Measurements from ENCODE around the gene C11orf68. TPM values are rescaled to one million over a fixed set of nuclear protein-coding genes. Genes with fewer than 3 reads are reported as not detected.

The C11orf68 gene
- total and polyA plus RNA-seq, 9 of the 15 experiments (the other 6 are each of a cell fraction or from before 2014, with no cell fraction given) = 3.6 to 35.9 (median 12.8) TPM

DNA sequence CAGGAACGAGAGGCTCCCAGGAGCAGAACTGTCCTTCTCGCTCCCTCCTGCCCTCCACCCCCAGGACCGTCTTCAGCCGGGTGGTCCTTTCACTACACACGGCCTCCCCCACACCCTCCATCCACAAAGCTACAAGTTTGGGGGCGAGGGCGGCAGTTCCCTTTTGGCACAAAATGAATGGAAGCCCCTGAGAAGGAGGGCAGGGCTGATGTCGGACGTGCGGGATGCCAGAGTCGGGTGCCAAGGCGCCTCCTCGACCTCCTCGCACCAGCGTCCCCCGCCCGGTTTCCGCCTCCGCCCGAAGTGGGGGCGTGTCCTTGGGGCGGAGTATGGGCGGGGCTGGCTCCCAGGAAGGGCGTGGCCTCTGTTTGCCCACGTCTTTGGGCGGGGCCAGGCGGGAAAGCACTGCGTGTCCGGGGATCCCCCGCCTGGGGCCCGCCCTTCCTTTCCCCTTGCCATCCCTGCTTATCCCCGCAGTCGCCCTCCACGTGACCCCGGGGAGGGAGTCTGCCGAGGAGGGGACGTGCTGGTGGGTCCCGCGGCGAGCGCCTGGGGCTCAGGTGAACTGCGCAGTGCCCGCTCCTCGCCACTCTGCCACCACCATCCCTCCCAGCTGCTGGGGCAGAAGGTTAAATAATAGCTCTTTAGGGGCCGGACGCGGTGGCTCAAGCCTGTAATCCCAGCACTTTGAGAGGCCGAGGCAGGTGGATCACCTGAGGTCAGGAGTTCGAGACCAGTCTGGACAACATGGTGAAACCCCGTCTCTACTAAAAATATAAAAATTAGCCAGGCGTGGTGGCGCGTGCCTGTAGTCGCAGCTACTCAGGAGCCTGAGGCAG, 45.3 kb downstream of the C11orf68 start (continued):
- TF ChIP-seq, protein P1, sequence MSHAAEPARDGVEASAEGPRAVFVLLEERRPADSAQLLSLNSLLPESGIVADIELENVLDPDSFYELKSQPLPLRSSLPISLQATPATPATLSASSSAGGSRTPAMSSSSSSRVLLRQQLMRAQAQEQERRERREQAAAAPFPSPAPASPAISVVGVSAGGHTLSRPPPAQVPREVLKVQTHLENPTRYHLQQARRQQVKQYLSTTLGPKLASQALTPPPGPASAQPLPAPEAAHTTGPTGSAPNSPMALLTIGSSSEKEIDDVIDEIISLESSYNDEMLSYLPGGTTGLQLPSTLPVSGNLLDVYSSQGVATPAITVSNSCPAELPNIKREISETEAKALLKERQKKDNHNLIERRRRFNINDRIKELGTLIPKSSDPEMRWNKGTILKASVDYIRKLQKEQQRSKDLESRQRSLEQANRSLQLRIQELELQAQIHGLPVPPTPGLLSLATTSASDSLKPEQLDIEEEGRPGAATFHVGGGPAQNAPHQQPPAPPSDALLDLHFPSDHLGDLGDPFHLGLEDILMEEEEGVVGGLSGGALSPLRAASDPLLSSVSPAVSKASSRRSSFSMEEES (CRISPR knock-in tag; IDR thresholded peaks at IDR 0.05) = peak; percentile 71
- no peak for TF ChIP-seq HNRNPUL1 (IDR thresholded peaks at IDR 0.05; ENCODE audit: low read length)
- TF ChIP-seq NFIC (IDR thresholded peaks at IDR 0.05) = no peak; the same call in 1 of the 2 replicates
- no peak for TF ChIP-seq PHF21A (IDR thresholded peaks at IDR 0.05; ENCODE audit: borderline replicate concordance, low read depth)
- no peak for TF ChIP-seq ZNF668 (CRISPR knock-in tag; IDR thresholded peaks at IDR 0.05)
- TF ChIP-seq ZNF282 (CRISPR knock-in tag; IDR thresholded peaks at IDR 0.05) = no peak
- TF ChIP-seq ZNF695 (CRISPR knock-in tag; IDR thresholded peaks at IDR 0.05) = no peak; the same call in 1 of the 2 replicates
- no peak for TF ChIP-seq ZFPM2 (CRISPR knock-in tag; IDR thresholded peaks at IDR 0.05)
- TF ChIP-seq HOXB6 (CRISPR knock-in tag; IDR thresholded peaks at IDR 0.05; ENCODE audit: borderline replicate concordance) = no peak
- TF ChIP-seq, protein P2, sequence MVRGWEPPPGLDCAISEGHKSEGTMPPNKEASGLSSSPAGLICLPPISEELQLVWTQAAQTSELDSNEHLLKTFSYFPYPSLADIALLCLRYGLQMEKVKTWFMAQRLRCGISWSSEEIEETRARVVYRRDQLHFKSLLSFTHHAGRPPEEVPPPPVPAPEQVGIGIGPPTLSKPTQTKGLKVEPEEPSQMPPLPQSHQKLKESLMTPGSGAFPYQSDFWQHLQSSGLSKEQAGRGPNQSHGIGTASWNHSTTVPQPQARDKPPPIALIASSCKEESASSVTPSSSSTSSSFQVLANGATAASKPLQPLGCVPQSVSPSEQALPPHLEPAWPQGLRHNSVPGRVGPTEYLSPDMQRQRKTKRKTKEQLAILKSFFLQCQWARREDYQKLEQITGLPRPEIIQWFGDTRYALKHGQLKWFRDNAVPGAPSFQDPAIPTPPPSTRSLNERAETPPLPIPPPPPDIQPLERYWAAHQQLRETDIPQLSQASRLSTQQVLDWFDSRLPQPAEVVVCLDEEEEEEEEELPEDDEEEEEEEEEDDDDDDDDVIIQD (CRISPR knock-in tag; IDR thresholded peaks at IDR 0.05) = no peak
- TF ChIP-seq ZNF778 (CRISPR knock-in tag; IDR thresholded peaks at IDR 0.05) = no peak
- TF ChIP-seq, protein P3, sequence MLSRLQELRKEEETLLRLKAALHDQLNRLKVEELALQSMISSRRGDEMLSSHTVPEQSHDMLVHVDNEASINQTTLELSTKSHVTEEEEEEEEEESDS (CRISPR knock-in tag; IDR thresholded peaks at IDR 0.05) = no peak
- TF ChIP-seq, protein P4, sequence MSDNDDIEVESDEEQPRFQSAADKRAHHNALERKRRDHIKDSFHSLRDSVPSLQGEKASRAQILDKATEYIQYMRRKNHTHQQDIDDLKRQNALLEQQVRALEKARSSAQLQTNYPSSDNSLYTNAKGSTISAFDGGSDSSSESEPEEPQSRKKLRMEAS (CRISPR knock-in tag; IDR thresholded peaks at IDR 0.05) = peak; percentile 80
- TF ChIP-seq TEAD4 (IDR thresholded peaks at IDR 0.05; ENCODE audit: low read length) = no peak
- no peak for TF ChIP-seq TEAD4 (CRISPR knock-in tag; IDR thresholded peaks at IDR 0.05; ENCODE audit: borderline replicate concordance)
- TF ChIP-seq ZNF717 (CRISPR knock-in tag; IDR thresholded peaks at IDR 0.05) = no peak
- TF ChIP-seq, protein P5, sequence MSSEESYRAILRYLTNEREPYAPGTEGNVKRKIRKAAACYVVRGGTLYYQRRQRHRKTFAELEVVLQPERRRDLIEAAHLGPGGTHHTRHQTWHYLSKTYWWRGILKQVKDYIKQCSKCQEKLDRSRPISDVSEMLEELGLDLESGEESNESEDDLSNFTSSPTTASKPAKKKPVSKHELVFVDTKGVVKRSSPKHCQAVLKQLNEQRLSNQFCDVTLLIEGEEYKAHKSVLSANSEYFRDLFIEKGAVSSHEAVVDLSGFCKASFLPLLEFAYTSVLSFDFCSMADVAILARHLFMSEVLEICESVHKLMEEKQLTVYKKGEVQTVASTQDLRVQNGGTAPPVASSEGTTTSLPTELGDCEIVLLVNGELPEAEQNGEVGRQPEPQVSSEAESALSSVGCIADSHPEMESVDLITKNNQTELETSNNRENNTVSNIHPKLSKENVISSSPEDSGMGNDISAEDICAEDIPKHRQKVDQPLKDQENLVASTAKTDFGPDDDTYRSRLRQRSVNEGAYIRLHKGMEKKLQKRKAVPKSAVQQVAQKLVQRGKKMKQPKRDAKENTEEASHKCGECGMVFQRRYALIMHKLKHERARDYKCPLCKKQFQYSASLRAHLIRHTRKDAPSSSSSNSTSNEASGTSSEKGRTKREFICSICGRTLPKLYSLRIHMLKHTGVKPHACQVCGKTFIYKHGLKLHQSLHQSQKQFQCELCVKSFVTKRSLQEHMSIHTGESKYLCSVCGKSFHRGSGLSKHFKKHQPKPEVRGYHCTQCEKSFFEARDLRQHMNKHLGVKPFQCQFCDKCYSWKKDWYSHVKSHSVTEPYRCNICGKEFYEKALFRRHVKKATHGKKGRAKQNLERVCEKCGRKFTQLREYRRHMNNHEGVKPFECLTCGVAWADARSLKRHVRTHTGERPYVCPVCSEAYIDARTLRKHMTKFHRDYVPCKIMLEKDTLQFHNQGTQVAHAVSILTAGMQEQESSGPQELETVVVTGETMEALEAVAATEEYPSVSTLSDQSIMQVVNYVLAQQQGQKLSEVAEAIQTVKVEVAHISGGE (CRISPR knock-in tag; IDR thresholded peaks at IDR 0.05) = no peak
- TF ChIP-seq ZNF23 (CRISPR knock-in tag; IDR thresholded peaks at IDR 0.05) = no peak
- TF ChIP-seq PTRF (tag; IDR thresholded peaks at IDR 0.05) = no peak
- no peak for TF ChIP-seq PCBP1 (IDR thresholded peaks at IDR 0.05; ENCODE audit: low read depth, low read length, poor library complexity, severe bottlenecking)
- no peak for TF ChIP-seq DMBX1 (CRISPR knock-in tag; IDR thresholded peaks at IDR 0.05; ENCODE audit: borderline replicate concordance)
